Activated B cell treated with CpG ODN at 0.5 μM for 24 hours (primary cell): ENCODE results near the gene ASTN1. TPM values are rescaled to one million over a fixed set of nuclear protein-coding genes. Genes with fewer than 3 reads are reported as not detected.

Experiments used
- ATAC-seq: fragments of 200-7000 bp; cut with Tn5 transposase; one replicate; pipeline ENCODE4 v1.10.0; 2021; ENCODE audit warnings: low read depth, mild to moderate bottlenecking, moderate library complexity
- CTCF ChIA-PET: fragments of 350-600 bp; sonication (Branson Sonifier 250); formaldehyde crosslinking; loops from one replicate; lab custom pipeline; 2021; ENCODE audit warnings: antibody characterized with exemption; lab: Charles Lee
- POLR2A ChIA-PET: fragments of 350-600 bp; sonication (Branson Sonifier 250); formaldehyde crosslinking; loops from one replicate; lab custom pipeline; 2021; ENCODE audit warnings: antibody characterized with exemption; lab: Charles Lee
- DNase-seq: peaks from one replicate; pipeline ENCODE4 v3.0.0; 2022
- H3K27ac Mint-ChIP-seq: one replicate; pipeline ENCODE4 v1.8.0; 2020; ENCODE audit warnings: mixed read lengths
- H3K27me3 Mint-ChIP-seq: one replicate; pipeline ENCODE4 v1.8.0; 2021; ENCODE audit warnings: mixed read lengths
- H3K36me3 Mint-ChIP-seq: one replicate; pipeline ENCODE4 v1.8.0; 2021; ENCODE audit warnings: low read depth, mixed read lengths
- H3K4me1 Mint-ChIP-seq: one replicate; pipeline ENCODE4 v1.8.0; 2021; ENCODE audit warnings: mixed read lengths
- H3K4me3 Mint-ChIP-seq: one replicate; pipeline ENCODE4 v1.8.0; 2020; ENCODE audit warnings: mild to moderate bottlenecking, mixed read lengths
- H3K9me3 Mint-ChIP-seq: one replicate; pipeline ENCODE4 v1.8.0; 2020; ENCODE audit warnings: mixed read lengths
- CTCF ChIP-seq: fragments of 200-600 bp; IDR thresholded peaks from one replicate; pipeline ENCODE4 v1.8.0; 2022; ENCODE audit warnings: antibody characterized with exemption, mild to moderate bottlenecking
- intact Hi-C: fragments of 100-400 bp; cut with micrococcal nuclease; formaldehyde crosslinking; loops from one replicate; pipeline ENCODE4 v1.15.1; 2024
- total RNA-seq: library from RNA; stranded (reverse); gene quantifications from 2 replicates; pipeline ENCODE4 v1.2.3, GENCODE V29; 2022

The ASTN1 gene
- total RNA-seq, 1 donor from 2014 or later, result not detected

- no peak overlapping the region for H3K27ac Mint-ChIP-seq
- no peaks in the 10 kb centered on the region for H3K9me3 Mint-ChIP-seq
- no peak overlapping the region for H3K4me3 Mint-ChIP-seq
- no peaks in the 10 kb centered on the region for H3K36me3 Mint-ChIP-seq
- intact Hi-C loops, result no loop called here
- ATAC-seq (no peak), DNase-seq (no peak)
- H3K27me3 Mint-ChIP-seq, result no peaks in the 10 kb centered on the region
- ChIA-PET CTCF (no interaction called here), POLR2A (no interaction called here)
- H3K4me1 Mint-ChIP-seq, result no peaks in the 10 kb centered on the region
- no peak for TF ChIP-seq CTCF
These were observed 285.6 kb downstream of the ASTN1 start for GRCh38 chr1:176878750-176879536.

- DNase-seq (no peak), ATAC-seq (no peak)
- H3K9me3 Mint-ChIP-seq, result no peaks in the 10 kb centered on the region
- intact Hi-C loops, result no loop called here
- no peak overlapping the region for H3K27ac Mint-ChIP-seq
- no peaks in the 10 kb centered on the region for H3K36me3 Mint-ChIP-seq
- no peak for TF ChIP-seq CTCF
- H3K4me3 Mint-ChIP-seq, result no peak overlapping the region
- H3K27me3 Mint-ChIP-seq, result no peaks in the 10 kb centered on the region
- no peaks in the 10 kb centered on the region for H3K4me1 Mint-ChIP-seq
- CTCF ChIA-PET, result no interaction called here
- POLR2A ChIA-PET, result no interaction called here
These were observed 287.0 kb downstream of the ASTN1 start for GRCh38 chr1:176877557-176877956.

GRCh38 chr1:176876966-176877515, 287.5 kb downstream of the ASTN1 start:
- POLR2A ChIA-PET, result no interaction called here
- intact Hi-C loops, result no loop called here

GRCh38 chr1:176869577-176869976, 294.9 kb downstream of the ASTN1 start:
- Mint-ChIP-seq H3K36me3 (no peaks in the 10 kb centered on the region), H3K4me1 (no peaks in the 10 kb centered on the region), H3K4me3 (no peak overlapping the region), H3K27me3 (peaks cover 1% of the 10 kb centered on the region), H3K27ac (no peak overlapping the region), H3K9me3 (no peaks in the 10 kb centered on the region)
- no peak for DNase-seq
- no peak for TF ChIP-seq CTCF
- POLR2A ChIA-PET, result no interaction called here
- CTCF ChIA-PET, result no interaction called here
- intact Hi-C loops, result no loop called here
- no peak for ATAC-seq

More at GRCh38 chr1:176876966-176877515, 287.5 kb downstream of the ASTN1 start:
- Mint-ChIP-seq H3K27ac (no peak overlapping the region), H3K4me1 (no peaks in the 10 kb centered on the region), H3K36me3 (no peaks in the 10 kb centered on the region), H3K9me3 (no peaks in the 10 kb centered on the region), H3K27me3 (no peaks in the 10 kb centered on the region), H3K4me3 (no peak overlapping the region)
- CTCF ChIA-PET, result no interaction called here
- DNase-seq (no peak), ATAC-seq (no peak)
- TF ChIP-seq CTCF, result no peak

GRCh38 chr1:176866011-176866714, 298.3 kb downstream of the ASTN1 start:
- no peaks in the 10 kb centered on the region for H3K9me3 Mint-ChIP-seq
- ChIA-PET POLR2A (no interaction called here), CTCF (no interaction called here)
- TF ChIP-seq CTCF, result no peak
- intact Hi-C loops, result no loop called here
- no peak for DNase-seq
- no peak overlapping the region for H3K27ac Mint-ChIP-seq
- ATAC-seq, result no peak
- no peaks in the 10 kb centered on the region for H3K36me3 Mint-ChIP-seq
- no peaks in the 10 kb centered on the region for H3K4me1 Mint-ChIP-seq
- peaks cover 1% of the 10 kb centered on the region for H3K27me3 Mint-ChIP-seq
- H3K4me3 Mint-ChIP-seq, result no peak overlapping the region
